Measurements from ENCODE around the gene CFAP77.

DNA sequence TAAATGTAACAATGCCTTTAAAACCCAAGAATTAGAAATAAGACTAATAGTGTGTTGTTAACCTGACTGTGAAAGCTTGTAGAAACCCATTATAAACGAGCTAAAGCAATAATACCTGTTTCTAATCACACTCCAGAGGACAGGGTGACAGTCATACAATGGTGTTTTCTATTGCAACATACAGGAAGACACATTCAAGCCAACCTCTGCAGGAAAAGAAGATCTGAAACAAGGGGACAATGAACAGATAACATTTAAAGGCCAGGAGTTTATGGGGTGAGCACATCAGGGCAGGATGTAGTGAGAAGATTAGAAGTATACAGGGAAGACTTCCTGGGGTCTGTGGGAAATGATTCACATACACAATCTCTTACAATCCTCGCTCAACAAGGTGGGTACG is 186.2 kb downstream of the CFAP77 start:
- TF ChIP-seq, protein P1, sequence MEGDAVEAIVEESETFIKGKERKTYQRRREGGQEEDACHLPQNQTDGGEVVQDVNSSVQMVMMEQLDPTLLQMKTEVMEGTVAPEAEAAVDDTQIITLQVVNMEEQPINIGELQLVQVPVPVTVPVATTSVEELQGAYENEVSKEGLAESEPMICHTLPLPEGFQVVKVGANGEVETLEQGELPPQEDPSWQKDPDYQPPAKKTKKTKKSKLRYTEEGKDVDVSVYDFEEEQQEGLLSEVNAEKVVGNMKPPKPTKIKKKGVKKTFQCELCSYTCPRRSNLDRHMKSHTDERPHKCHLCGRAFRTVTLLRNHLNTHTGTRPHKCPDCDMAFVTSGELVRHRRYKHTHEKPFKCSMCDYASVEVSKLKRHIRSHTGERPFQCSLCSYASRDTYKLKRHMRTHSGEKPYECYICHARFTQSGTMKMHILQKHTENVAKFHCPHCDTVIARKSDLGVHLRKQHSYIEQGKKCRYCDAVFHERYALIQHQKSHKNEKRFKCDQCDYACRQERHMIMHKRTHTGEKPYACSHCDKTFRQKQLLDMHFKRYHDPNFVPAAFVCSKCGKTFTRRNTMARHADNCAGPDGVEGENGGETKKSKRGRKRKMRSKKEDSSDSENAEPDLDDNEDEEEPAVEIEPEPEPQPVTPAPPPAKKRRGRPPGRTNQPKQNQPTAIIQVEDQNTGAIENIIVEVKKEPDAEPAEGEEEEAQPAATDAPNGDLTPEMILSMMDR (IDR thresholded peaks at IDR 0.05) = no peak
- TF ChIP-seq POLR2A (IDR thresholded peaks at IDR 0.05) (no peak), POLR2AphosphoS5 (IDR thresholded peaks at IDR 0.05; ENCODE audit: insufficient read depth in 1 of 2, low read depth in 1 of 2) (no peak)
